GM12878 (cell line): ENCODE results near the gene AOC3. TPM values are rescaled to one million over a fixed set of nuclear protein-coding genes. Genes with fewer than 3 reads are reported as not detected.

ENCODE experiments used
- EED ChIP-seq: sonication (generic); IDR thresholded peaks from 2 replicates; pipeline ENCODE4 v1.6.1; 2016; ENCODE audit warnings: antibody characterized with exemption, low read depth
- HCFC1 ChIP-seq: fragments of 150-350 bp; IDR thresholded peaks from 2 replicates; pipeline ENCODE4 v1.6.1; 2014; ENCODE audit warnings: low read length
- IKZF1 ChIP-seq: fragments of 450-650 bp; conservative IDR thresholded peaks from 2 replicates; pipeline ENCODE4 v1.6.1; 2017; ENCODE audit warnings: antibody characterized with exemption, mild to moderate bottlenecking
- RAD51 ChIP-seq: fragments of 450-650 bp; IDR thresholded peaks from 2 replicates; pipeline ENCODE4 v1.6.1; 2016; ENCODE audit warnings: moderate library complexity, mild to moderate bottlenecking, inconsistent platforms
- SUPT20H ChIP-seq: IDR thresholded peaks from 2 replicates; pipeline ENCODE4 v1.6.1; 2011; ENCODE audit warnings: low read depth, mild to moderate bottlenecking, low read length, moderate library complexity, borderline replicate concordance; ENCODE audit not compliant: control insufficient read depth
- polyA plus RNA-seq, 11 experiments: library from polyadenylated mRNA; depleted of rRNA in 4 of 11; unstranded in 6 of 11; stranded (reverse) in 5 of 11; fragments of >200 nt; fragmentation: Nextera tagmentation in 4 of 11; fragmentation: Illumina TruSeq in 1 of 11; extraction: Ambion mirVana in 4 of 11; extraction: Trizol in 1 of 11; gene quantifications; 1 replicate in 1 of 11; 2 replicates in 10 of 11; pipeline versions ENCODE4 v1.2.1 to v1.2.3, GENCODE V29; 2011 to 2016; ENCODE audit warnings: inconsistent platforms in 2 of 11, missing spikeins in 2 of 11, low read depth in 1 of 11
- total RNA-seq, 4 experiments: library from RNA; depleted of rRNA in 3 of 4; stranded (reverse); fragments of >200 nt in 3 of 4; fragmentation: Illumina TruSeq in 1 of 4; extraction: Trizol in 1 of 4; gene quantifications; 2 replicates each; pipeline versions ENCODE4 v1.2.1 to v1.2.3, GENCODE V29; 2013 to 2021
- TF ChIP-seq, protein P1 (sequence below): fragments of 450-650 bp; IDR thresholded peaks from 2 replicates; pipeline ENCODE4 v1.6.1; 2018; ENCODE audit warnings: mild to moderate bottlenecking, low read depth, moderate library complexity; ENCODE audit not compliant: partially characterized antibody
- TF ChIP-seq, protein P2 (sequence below): fragments of 450-650 bp; IDR thresholded peaks from 2 replicates; pipeline ENCODE4 v1.6.1; 2016; ENCODE audit warnings: mild to moderate bottlenecking

AOC3 gene
- total and polyA plus RNA-seq, 10 of the 15 experiments (the other 5 are each of a cell fraction or from before 2014, with no cell fraction given) = 0.02 to 0.91 (median 0.34) TPM; not detected in 2

DNA sequence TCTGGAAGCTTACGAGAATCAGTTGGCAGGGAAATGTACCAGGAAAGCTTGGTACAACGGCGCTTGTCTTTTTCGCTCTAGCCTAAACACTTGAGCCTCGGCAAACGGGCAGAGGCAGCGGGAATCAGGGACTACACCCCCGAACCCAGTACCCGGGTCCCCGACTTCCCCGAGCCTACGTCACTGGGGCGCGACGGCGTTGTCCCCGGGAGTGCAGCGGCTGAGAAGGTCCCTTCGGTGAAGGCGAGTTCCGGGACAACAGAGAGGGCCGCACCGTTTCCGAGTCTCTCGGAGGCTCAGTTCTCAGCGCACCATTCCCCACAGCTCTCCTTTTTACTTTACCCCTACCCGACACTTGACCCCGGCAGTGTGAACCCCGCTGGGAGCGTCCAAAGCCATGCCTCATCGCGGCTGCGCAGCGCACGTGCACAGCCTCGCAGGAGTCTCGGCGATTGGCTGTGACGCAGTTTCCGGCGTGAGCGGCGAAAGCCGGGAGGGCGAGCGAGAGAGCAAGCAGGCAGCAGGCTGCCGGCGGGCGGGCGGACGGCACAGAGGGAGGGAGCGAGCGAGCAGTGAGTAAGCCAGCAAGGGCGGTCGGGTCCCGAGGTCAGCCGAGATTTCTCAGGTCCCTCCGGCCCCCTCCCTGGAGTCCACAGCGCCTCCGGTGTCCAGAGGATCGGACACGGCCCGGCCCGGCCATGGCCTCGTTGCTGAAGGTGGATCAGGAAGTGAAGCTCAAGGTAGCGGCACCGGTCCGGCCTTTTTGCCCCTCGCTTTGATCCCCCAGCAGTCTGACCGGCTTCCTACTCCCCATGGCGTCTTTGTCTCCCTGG, 17.8 kb upstream of the AOC3 start, which contains the start of gene PSME3 (continued):
- TF ChIP-seq, protein P1, sequence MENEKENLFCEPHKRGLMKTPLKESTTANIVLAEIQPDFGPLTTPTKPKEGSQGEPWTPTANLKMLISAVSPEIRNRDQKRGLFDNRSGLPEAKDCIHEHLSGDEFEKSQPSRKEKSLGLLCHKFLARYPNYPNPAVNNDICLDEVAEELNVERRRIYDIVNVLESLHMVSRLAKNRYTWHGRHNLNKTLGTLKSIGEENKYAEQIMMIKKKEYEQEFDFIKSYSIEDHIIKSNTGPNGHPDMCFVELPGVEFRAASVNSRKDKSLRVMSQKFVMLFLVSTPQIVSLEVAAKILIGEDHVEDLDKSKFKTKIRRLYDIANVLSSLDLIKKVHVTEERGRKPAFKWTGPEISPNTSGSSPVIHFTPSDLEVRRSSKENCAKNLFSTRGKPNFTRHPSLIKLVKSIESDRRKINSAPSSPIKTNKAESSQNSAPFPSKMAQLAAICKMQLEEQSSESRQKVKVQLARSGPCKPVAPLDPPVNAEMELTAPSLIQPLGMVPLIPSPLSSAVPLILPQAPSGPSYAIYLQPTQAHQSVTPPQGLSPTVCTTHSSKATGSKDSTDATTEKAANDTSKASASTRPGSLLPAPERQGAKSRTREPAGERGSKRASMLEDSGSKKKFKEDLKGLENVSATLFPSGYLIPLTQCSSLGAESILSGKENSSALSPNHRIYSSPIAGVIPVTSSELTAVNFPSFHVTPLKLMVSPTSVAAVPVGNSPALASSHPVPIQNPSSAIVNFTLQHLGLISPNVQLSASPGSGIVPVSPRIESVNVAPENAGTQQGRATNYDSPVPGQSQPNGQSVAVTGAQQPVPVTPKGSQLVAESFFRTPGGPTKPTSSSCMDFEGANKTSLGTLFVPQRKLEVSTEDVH = peak; percentile 94
- TF ChIP-seq, protein P2, sequence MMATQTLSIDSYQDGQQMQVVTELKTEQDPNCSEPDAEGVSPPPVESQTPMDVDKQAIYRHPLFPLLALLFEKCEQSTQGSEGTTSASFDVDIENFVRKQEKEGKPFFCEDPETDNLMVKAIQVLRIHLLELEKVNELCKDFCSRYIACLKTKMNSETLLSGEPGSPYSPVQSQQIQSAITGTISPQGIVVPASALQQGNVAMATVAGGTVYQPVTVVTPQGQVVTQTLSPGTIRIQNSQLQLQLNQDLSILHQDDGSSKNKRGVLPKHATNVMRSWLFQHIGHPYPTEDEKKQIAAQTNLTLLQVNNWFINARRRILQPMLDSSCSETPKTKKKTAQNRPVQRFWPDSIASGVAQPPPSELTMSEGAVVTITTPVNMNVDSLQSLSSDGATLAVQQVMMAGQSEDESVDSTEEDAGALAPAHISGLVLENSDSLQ = 0 out of 2 replicates have a peak, but pooled peaks have one; percentile 48
- TF ChIP-seq HCFC1 (peak; percentile 82), IKZF1 (peak; percentile 93), SUPT20H (no peak), RAD51 (peak; percentile 58; the same call in 1 of the 2 replicates), EED (no peak)
- TF ChIP-seq, all 136 proteins: peak for 70
